ENCODE results near the gene ACSL3.
"Not testable (repeated sequence)": the region's sequence is repeated elsewhere in the genome, so short reads cannot be mapped to it uniquely, and the experiment has no call there.

The ACSL3 gene

GRCh38 chr2:222915092-222915957, 54.5 kb downstream of the ACSL3 start:
- DNase-seq: no peak

GRCh38 chr2:222916229-222917197, 55.7 kb downstream of the ACSL3 start:
- no peak for DNase-seq

- not testable (repeated sequence) for DNase-seq
These were observed 56.4 kb downstream of the ACSL3 start for GRCh38 chr2:222917212-222917611.

- no peak for DNase-seq
These were observed 59.1 kb downstream of the ACSL3 start for GRCh38 chr2:222919841-222920526.

- DNase-seq: no peak
These were observed 59.9 kb downstream of the ACSL3 start for GRCh38 chr2:222920657-222921186.

GRCh38 chr2:222922019-222922800, 61.4 kb downstream of the ACSL3 start:
- no peak for DNase-seq

GRCh38 chr2:222926915-222927314, 66.1 kb downstream of the ACSL3 start:
- DNase-seq: no peak

- no peak for DNase-seq
These were observed 66.8 kb downstream of the ACSL3 start for GRCh38 chr2:222927600-222927999.

- DNase-seq: no peak
These were observed 67.5 kb downstream of the ACSL3 start for GRCh38 chr2:222928335-222928734.

GRCh38 chr2:222930862-222931261, 70.0 kb downstream of the ACSL3 start:
- DNase-seq: no peak

- no peak for DNase-seq
These were observed 70.8 kb downstream of the ACSL3 start for GRCh38 chr2:222931659-222932058.

GRCh38 chr2:222933458-222933857, 72.6 kb downstream of the ACSL3 start:
- no peak for DNase-seq

- DNase-seq: no peak
These were observed 75.0 kb downstream of the ACSL3 start for GRCh38 chr2:222935688-222936298.

- no peak for DNase-seq
These were observed 75.9 kb downstream of the ACSL3 start for GRCh38 chr2:222936705-222937104.

- no peak for DNase-seq
These were observed 77.5 kb downstream of the ACSL3 start for GRCh38 chr2:222938327-222938726.

GRCh38 chr2:222939208-222939856, 78.5 kb downstream of the ACSL3 start:
- peak; percentile 69 for DNase-seq

- no peak for DNase-seq
These were observed 79.1 kb downstream of the ACSL3 start for GRCh38 chr2:222939979-222940378.

- DNase-seq: no peak
These were observed 80.7 kb downstream of the ACSL3 start for GRCh38 chr2:222941510-222942032.

GRCh38 chr2:222942561-222942960, 81.7 kb downstream of the ACSL3 start:
- no peak for DNase-seq

- no peak for DNase-seq
These were observed 82.1 kb downstream of the ACSL3 start for GRCh38 chr2:222942977-222943376.

GRCh38 chr2:222943820-222944219, 83.0 kb downstream of the ACSL3 start:
- no peak for DNase-seq

Data from stimulated activated CD4-positive, alpha-beta T cell treated with anti-CD3 and anti-CD28 coated beads, Interleukin-15, amount 100 ng/mL, for 24 hours (primary cell).